ENCODE data around the gene DDX25. TPM values are rescaled to one million over a fixed set of nuclear protein-coding genes. Genes with fewer than 3 reads are reported as not detected.

The DDX25 gene
- total RNA-seq, 1 experiment from 2014 or later: not detected

- intact Hi-C loops (cut with micrococcal nuclease): no loop called here
- Histone ChIP-seq H3K9me2 (replicated peaks; ENCODE audit: low read length) (no peaks in the 10 kb centered on the region), H3K27ac (ENCODE audit: low read length) (no peak overlapping the region), H3K4me2 (ENCODE audit: low read length) (no peak overlapping the region), H3K9ac (ENCODE audit: low read length) (no peak overlapping the region), H3K4me1 (ENCODE audit: insufficient read depth, low read length) (peaks cover 6% of the 10 kb centered on the region; the same call in 1 of the 2 replicates), H3K4me3 (ENCODE audit: low read length) (no peak overlapping the region), H3F3A (ENCODE audit: low read length, unreplicated experiment) (no peaks in the 10 kb centered on the region), H3K79me2 (ENCODE audit: low read length) (no peaks in the 10 kb centered on the region), H4K20me1 (ENCODE audit: low read length) (no peaks in the 10 kb centered on the region), H2AFZ (ENCODE audit: low read length) (no peak overlapping the region), H3K9me3 (ENCODE audit: low read length) (no peaks in the 10 kb centered on the region), H3K36me3 (ENCODE audit: low read depth, low read length) (no peaks in the 10 kb centered on the region), H3K27me3 (ENCODE audit: low read length) (no peaks in the 10 kb centered on the region)
- ChIA-PET CTCF (no interaction called here), POLR2A (ENCODE audit: unreplicated experiment) (no interaction called here)
- TF ChIP-seq EZH2 (IDR thresholded peaks at IDR 0.05; ENCODE audit: low read length, unreplicated experiment): no peak
- TF ChIP-seq EZH2phosphoT487 (IDR thresholded peaks at IDR 0.05; ENCODE audit: borderline replicate concordance, low read length): no peak
- TF ChIP-seq CTCF (conservative IDR thresholded peaks at IDR 0.05; ENCODE audit: low read depth, low read length): no peak
- DNase-seq (no peak), ATAC-seq (no peak)
- BruUV-seq (replicated peaks): no TSS peak
Observed at GRCh38 chr11:125944350-125945010, 40.2 kb downstream of the DDX25 start.

- TF ChIP-seq EZH2phosphoT487 (IDR thresholded peaks at IDR 0.05; ENCODE audit: borderline replicate concordance, low read length) (no peak), CTCF (conservative IDR thresholded peaks at IDR 0.05; ENCODE audit: low read depth, low read length) (no peak), EZH2 (IDR thresholded peaks at IDR 0.05; ENCODE audit: low read length, unreplicated experiment) (no peak)
- DNase-seq (no peak), ATAC-seq (no peak)
- peaks cover 6% of the 10 kb centered on the region; the same call in 1 of the 2 replicates for H3K4me1 ChIP-seq (ENCODE audit: insufficient read depth, low read length)
- H3F3A ChIP-seq (ENCODE audit: low read length, unreplicated experiment): no peaks in the 10 kb centered on the region
- no peaks in the 10 kb centered on the region for H3K36me3 ChIP-seq (ENCODE audit: low read depth, low read length)
- intact Hi-C loops (cut with micrococcal nuclease): no loop called here
- H3K9me3 ChIP-seq (ENCODE audit: low read length): no peaks in the 10 kb centered on the region
- no peak overlapping the region for H3K4me2 ChIP-seq (ENCODE audit: low read length)
- no peaks in the 10 kb centered on the region for H3K79me2 ChIP-seq (ENCODE audit: low read length)
- POLR2A ChIA-PET (ENCODE audit: unreplicated experiment): no interaction called here
- H3K4me3 ChIP-seq (ENCODE audit: low read length): no peak overlapping the region
- H3K27ac ChIP-seq (ENCODE audit: low read length): no peak overlapping the region
- no TSS peak for BruUV-seq (replicated peaks)
- no peaks in the 10 kb centered on the region for H3K27me3 ChIP-seq (ENCODE audit: low read length)
- H3K9me2 ChIP-seq (replicated peaks; ENCODE audit: low read length): no peaks in the 10 kb centered on the region
- no peak overlapping the region for H2AFZ ChIP-seq (ENCODE audit: low read length)
- no peak overlapping the region for H3K9ac ChIP-seq (ENCODE audit: low read length)
- no peaks in the 10 kb centered on the region for H4K20me1 ChIP-seq (ENCODE audit: low read length)
- CTCF ChIA-PET: no interaction called here
Observed at GRCh38 chr11:125945011-125945796, 40.9 kb downstream of the DDX25 start.
